HEK293 (cell line): ENCODE measurements around the gene DZIP1.

Experiments used
- CTCF ChIP-seq: fragments of 450-650 bp; formaldehyde crosslinking; IDR thresholded peaks from 2 replicates; pipeline ENCODE4 v1.5.1; 2016; ENCODE audit warnings: missing biosample characterization, missing genetic modification characterization
- REST ChIP-seq: fragments of 450-650 bp; formaldehyde crosslinking; IDR thresholded peaks from 2 replicates; pipeline ENCODE4 v1.5.1; 2016; ENCODE audit warnings: missing biosample characterization, missing genetic modification characterization
- ZBTB1 ChIP-seq: fragments of 450-650 bp; formaldehyde crosslinking; IDR thresholded peaks from 2 replicates; pipeline ENCODE4 v1.5.1; 2016; ENCODE audit warnings: missing biosample characterization, missing genetic modification characterization
- ZBTB11 ChIP-seq: fragments of 450-650 bp; formaldehyde crosslinking; conservative IDR thresholded peaks from 2 replicates; pipeline ENCODE4 v1.5.1; 2016; ENCODE audit warnings: low read depth, missing biosample characterization, missing genetic modification characterization
- ZBTB8A ChIP-seq: fragments of 450-650 bp; formaldehyde crosslinking; IDR thresholded peaks from 2 replicates; pipeline ENCODE4 v1.5.1; 2016; ENCODE audit warnings: missing biosample characterization, missing genetic modification characterization
- ZNF585B ChIP-seq: fragments of 450-650 bp; formaldehyde crosslinking; IDR thresholded peaks from 2 replicates; pipeline ENCODE4 v1.5.1; 2016; ENCODE audit warnings: missing biosample characterization, missing genetic modification characterization
- ZSCAN18 ChIP-seq: fragments of 450-650 bp; formaldehyde crosslinking; IDR thresholded peaks from 2 replicates; pipeline ENCODE4 v1.5.1; 2016; ENCODE audit warnings: missing biosample characterization, missing genetic modification characterization

- TF ChIP-seq ZBTB8A (tag by site-specific recombination), result no peak
- no peak for TF ChIP-seq ZBTB1 (tag by site-specific recombination)
- no peak for TF ChIP-seq CTCF
- TF ChIP-seq ZBTB11 (tag by site-specific recombination), result no peak
- no peak for TF ChIP-seq ZSCAN18 (tag by site-specific recombination)
- TF ChIP-seq REST (tag by site-specific recombination), result no peak
- TF ChIP-seq ZNF585B, result no peak
Observed at GRCh38 chr13:95552539-95553441, 91.7 kb downstream of the DZIP1 start, which contains the start of gene CLDN10.
